Measurements from ENCODE around the gene DLG1.

GRCh38 chr3:196998966-196999760, 299.2 kb downstream of the DLG1 start:
- TF ChIP-seq CTCF (IDR thresholded peaks at IDR 0.05), result no peak
- no peak for TF ChIP-seq POLR2A (IDR thresholded peaks at IDR 0.05)

All from adrenal gland (tissue), 5 donors.